Astrocyte of the cerebellum (primary cell): Measurements from ENCODE around the gene KIF17.

Source experiments
- DNase-seq: peaks from one replicate; pipeline ENCODE4 v3.0.0-alpha.2; 2011; ENCODE audit warnings: low read depth
- H3K4me3 ChIP-seq: 2 replicates; pipeline ENCODE4 v1.5.1; 2011; ENCODE audit warnings: mild to moderate bottlenecking, low read depth, low read length, moderate library complexity
- in situ Hi-C: cut with HindIII; loops from 2 replicates; pipeline ENCODE4 v1.10.0; 2017; ENCODE audit warnings: low sequenced_read_pairs
- TF ChIP-seq, protein P1 (sequence below): IDR thresholded peaks from 2 replicates; pipeline ENCODE4 v1.5.1; 2012; ENCODE audit warnings: low read length, low read depth, moderate library complexity, mild to moderate bottlenecking; ENCODE audit errors: missing control alignments

Gene KIF17

DNA sequence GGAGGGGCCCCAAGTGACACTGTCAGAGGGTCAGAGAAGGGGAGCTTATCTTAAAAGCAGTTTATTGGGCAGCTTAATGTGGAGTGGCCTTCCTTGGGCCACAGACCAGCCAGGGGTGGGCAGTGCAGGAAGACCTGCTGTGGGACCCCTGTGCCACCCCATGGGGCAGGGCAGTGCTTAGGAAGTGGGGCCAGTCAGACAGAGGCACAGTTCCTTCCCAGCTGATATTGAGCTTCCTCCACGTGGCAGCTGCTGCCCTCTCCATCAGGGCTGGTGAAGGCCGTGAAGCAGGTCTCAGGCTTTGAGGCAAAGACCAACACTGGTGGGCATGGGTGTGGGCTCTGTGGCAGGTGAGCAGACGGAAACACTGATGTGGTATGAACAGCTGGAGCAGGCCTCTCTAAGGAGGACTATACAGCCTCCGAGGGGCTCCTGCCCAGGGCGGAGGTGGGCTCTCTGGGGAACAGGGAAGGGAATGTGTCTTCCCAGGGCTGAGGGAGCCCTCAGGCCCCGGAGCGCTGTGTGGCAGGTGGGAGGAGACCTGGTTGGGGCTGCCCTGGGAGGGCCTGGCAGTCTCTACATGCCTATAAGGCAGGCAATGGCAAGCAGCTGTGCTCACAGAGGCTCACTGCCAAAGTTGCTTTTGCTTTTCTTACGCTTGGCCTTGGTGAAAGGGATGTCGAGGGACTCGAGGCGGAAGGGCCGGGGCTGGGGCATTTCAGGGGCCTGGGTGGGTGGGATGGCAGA is 53.7 kb downstream of the KIF17 start:
- H3K4me3 ChIP-seq: no peak overlapping the region
- DNase-seq: no peak
- in situ Hi-C loops: no loop called here
- TF ChIP-seq, protein P1, sequence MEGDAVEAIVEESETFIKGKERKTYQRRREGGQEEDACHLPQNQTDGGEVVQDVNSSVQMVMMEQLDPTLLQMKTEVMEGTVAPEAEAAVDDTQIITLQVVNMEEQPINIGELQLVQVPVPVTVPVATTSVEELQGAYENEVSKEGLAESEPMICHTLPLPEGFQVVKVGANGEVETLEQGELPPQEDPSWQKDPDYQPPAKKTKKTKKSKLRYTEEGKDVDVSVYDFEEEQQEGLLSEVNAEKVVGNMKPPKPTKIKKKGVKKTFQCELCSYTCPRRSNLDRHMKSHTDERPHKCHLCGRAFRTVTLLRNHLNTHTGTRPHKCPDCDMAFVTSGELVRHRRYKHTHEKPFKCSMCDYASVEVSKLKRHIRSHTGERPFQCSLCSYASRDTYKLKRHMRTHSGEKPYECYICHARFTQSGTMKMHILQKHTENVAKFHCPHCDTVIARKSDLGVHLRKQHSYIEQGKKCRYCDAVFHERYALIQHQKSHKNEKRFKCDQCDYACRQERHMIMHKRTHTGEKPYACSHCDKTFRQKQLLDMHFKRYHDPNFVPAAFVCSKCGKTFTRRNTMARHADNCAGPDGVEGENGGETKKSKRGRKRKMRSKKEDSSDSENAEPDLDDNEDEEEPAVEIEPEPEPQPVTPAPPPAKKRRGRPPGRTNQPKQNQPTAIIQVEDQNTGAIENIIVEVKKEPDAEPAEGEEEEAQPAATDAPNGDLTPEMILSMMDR: no peak

DNA sequence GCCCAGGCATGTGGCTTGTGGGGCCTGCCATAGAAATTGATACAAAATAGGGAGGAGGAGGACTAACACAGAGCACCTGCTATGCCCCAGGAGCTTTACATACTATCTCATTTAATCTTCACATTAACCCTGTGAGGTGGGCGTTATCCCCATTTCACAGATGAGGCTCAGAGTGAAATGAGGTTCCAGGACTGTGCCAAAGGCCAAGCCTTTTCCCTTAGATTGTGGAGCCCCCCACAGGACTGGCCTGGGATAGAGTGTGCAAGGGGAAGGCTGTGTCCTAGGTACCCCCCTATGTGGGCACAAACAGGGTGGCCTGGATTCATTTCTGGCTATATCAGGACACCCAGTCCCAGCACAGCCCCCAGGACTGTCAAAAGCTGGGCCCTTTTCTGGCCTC is 54.4 kb downstream of the KIF17 start:
- TF ChIP-seq, protein P1: no peak
- in situ Hi-C loops: no loop called here
- no peak for DNase-seq
- H3K4me3 ChIP-seq: no peak overlapping the region

DNA sequence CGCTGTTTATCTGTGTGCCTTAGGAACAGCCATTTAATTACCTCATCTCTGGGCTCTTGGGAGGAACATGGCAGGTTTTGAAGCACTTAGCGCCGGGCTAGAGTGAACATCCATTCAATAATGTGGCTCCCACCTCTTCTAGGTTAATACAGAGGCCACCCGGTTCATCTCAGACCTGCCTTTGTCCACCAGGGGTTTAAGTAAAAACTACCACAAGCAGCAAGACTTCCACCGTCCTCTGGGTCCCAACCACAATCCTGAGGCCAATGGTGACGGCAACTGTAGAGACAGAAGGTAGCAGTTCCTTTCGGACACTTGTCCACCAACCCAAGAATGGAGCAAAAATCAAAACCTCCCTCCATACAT is 55.7 kb downstream of the KIF17 start:
- no peak for DNase-seq
- peak overlapping the region; percentile 94 for H3K4me3 ChIP-seq
- in situ Hi-C loops: no loop called here
- TF ChIP-seq, protein P1: no peak

DNA sequence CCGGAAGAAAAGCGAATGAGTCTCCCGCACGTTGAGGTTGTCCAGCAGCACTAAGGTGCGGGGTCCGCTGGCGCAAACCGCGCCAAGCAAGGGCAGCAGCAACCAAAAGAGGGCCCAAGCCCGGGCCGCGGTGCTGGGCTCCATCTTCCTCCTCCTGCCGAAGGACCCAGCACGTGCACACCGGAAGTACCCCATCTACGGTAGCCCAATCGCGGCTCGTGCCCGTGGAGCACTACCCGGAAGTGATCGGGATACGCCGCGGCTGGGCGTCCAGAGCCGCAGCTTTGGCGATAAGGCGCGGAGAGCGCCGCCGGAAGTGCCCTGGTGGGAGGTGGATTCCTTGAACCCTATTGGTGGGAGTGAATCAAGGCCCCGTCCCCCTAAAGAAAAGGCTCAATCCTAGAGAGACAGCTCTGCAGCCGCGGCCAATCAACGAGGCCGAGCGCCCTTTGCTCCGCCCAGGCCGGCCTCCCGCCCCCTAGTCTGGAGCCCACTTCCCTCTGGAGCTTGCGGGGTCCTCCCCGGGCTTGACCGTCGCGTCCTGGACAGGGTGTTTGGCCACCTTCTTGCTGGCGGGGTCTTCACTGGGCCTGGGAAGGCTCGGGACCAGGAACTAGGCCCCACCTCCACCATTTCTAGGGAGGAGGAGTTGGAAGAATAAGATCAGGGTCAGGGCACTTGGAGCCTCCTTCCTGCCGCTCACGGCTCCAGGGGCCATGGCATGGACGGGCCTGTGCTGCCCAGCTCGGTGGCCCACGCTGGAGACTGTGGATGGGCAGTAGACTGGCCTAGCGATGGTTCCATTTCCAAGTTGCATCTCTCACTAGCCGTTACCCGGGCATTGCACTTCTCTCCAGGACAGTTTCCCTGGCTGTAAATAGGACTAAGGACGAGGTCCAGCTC is 56.3 kb downstream of the KIF17 start, which contains the start of gene DDOST:
DDOST (minus strand) TSS at position 163 of the 903 bp plus-strand sequence; CDS start at position 144, 19 bp downstream.
- DNase-seq: peak; percentile 95
- peak within 1 kb of the TSS; percentile 94 for H3K4me3 ChIP-seq
- in situ Hi-C loops: no loop called here
- TF ChIP-seq, protein P1: peak; percentile 46

DNA sequence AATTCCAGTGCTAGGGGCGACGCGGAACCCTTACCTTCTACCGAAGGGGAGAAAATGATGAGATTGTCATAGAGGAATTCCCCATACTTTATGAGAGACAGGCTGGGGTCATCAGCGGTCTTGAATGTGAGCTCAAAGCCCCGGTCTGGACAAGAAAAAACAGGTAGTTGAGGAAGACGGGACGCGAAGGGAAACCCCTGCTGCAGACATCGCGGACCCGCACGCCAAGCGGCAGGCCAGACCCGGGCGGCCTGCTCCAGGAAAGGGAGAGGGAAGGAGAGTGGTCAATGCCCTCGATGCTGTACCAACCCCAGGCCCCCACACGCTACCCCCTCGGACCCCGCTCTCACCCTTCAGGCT is 57.0 kb downstream of the KIF17 start:
- TF ChIP-seq, protein P1: no peak
- in situ Hi-C loops: no loop called here

DNA sequence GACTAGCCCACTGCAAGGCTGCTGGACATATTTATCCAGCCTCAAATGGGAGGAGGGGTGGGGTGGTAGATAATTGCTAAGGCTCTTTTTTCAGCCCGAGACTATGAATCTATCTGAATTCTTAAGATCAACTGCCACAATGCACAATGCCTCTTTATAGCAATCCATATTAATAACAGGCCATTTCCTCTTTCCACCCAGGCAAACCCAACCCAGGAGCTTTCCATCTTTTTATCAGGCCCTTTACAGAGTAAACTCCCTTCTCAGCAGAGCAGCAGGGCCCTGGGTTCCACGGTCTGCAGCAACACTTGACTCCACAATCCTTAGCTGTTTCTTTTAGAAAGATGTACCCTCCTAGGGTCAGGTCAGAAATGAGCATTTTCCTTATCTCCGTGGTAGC is 57.4 kb downstream of the KIF17 start:
- TF ChIP-seq, protein P1: no peak
- no peak for DNase-seq
- peak overlapping the region; percentile 94 for H3K4me3 ChIP-seq
- in situ Hi-C loops: no loop called here

More for the DNA sequence above, 57.0 kb downstream of the KIF17 start:
- no peak for DNase-seq
- H3K4me3 ChIP-seq: peak overlapping the region; percentile 94
